Measurements from ENCODE around the gene RNLS.

- TF ChIP-seq HMGXB4 (CRISPR knock-in tag; IDR thresholded peaks at IDR 0.05; ENCODE audit: borderline replicate concordance) (no peak), CTCF (IDR thresholded peaks at IDR 0.05) (no peak), SMC3 (IDR thresholded peaks at IDR 0.05) (no peak), POLR2A (IDR thresholded peaks at IDR 0.05; ENCODE audit: low read length) (no peak), RCOR1 (IDR thresholded peaks at IDR 0.05; ENCODE audit: low read depth, low read length) (no peak), MYC (IDR thresholded peaks at IDR 0.05; ENCODE audit: borderline replicate concordance, low read length) (no peak), CEBPB (IDR thresholded peaks at IDR 0.05) (no peak), NFE2L2 (conservative IDR thresholded peaks at IDR 0.05; ENCODE audit: low read length) (no peak), MAFK (IDR thresholded peaks at IDR 0.05; ENCODE audit: partially characterized antibody) (no peak), RNF2 (IDR thresholded peaks at IDR 0.05; ENCODE audit: borderline replicate concordance, low read depth) (no peak), BHLHE40 (IDR thresholded peaks at IDR 0.05; ENCODE audit: low read depth, low read length) (no peak), BCL3 (IDR thresholded peaks at IDR 0.05) (no peak)
Observed at GRCh38 chr10:88618496-88618895, 35.4 kb upstream of the RNLS start.
